ENCODE data around the gene PCDHGC5.

- TF ChIP-seq CTCF (conservative IDR thresholded peaks at IDR 0.05 in 1 of 2, IDR thresholded peaks at IDR 0.05 in 1 of 2; ENCODE audit: extremely low read depth in 1 of 2, insufficient read depth in 1 of 2, low read depth in 1 of 2, low read length in 2 of 2): no peak
- no peak for TF ChIP-seq EZH2 (IDR thresholded peaks at IDR 0.05; ENCODE audit: borderline replicate concordance, low read length)
Observed at GRCh38 chr5:141501761-141502160, 12.9 kb downstream of the PCDHGC5 start.
